GM12878 (cell line): ENCODE results near the gene SURF2. TPM values are rescaled to one million over a fixed set of nuclear protein-coding genes. Genes with fewer than 3 reads are reported as not detected.

Source experiments
- ATAC-seq: fragments of 200-7000 bp; cut with Tn5 transposase; 3 replicates; pipeline ENCODE4 v1.9.1; 2020; ENCODE audit warnings: mild to moderate bottlenecking, moderate library complexity
- BruUV-seq: library from RNA; stranded (reverse); fragments of 400-500 nt; replicated peaks from 2 replicates; lab custom pipeline; 2021; lab: Mats Ljungman, UMichigan
- CTCF ChIA-PET: fragments of 300-600 bp; sonication (Branson Sonifier 250); formaldehyde crosslinking; extraction: SDS; loops from one replicate; lab custom pipeline; 2021; ENCODE audit warnings: inconsistent platforms; lab: Yijun Ruan, JAX
- POLR2A ChIA-PET: fragments of 350-600 bp; formaldehyde crosslinking; extraction: SDS; loops from one replicate; lab custom pipeline; 2021; ENCODE audit warnings: inconsistent platforms; lab: Charles Lee
- RAD21 ChIA-PET: fragments of 300-600 bp; sonication (Branson Sonifier 250); formaldehyde crosslinking; loops from one replicate; lab custom pipeline; 2023; ENCODE audit warnings: antibody characterized with exemption; ENCODE audit not compliant: unreplicated experiment; lab: Charles Lee
- SMC1A ChIA-PET: fragments of 300-600 bp; sonication (Branson Sonifier 250); formaldehyde crosslinking; loops from one replicate; lab custom pipeline; 2023; ENCODE audit not compliant: unreplicated experiment, uncharacterized antibody; lab: Charles Lee
- DNase-seq: peaks from one replicate; pipeline ENCODE4 v3.0.0-alpha.2; 2011; ENCODE audit warnings: low read depth, low spot score
- FAIRE-seq: peaks from 3 replicates; lab custom pipeline; 2011; peaks lifted over from hg19 to GRCh38; lab: Jason Lieb, UNC
- H2AFZ ChIP-seq: 2 replicates; pipeline ENCODE4 v1.6.0; 2011; ENCODE audit warnings: low read depth, low read length, control low read depth; ENCODE audit not compliant: control insufficient read depth
- H3K27ac ChIP-seq: 2 replicates; pipeline ENCODE4 v1.5.1; 2011; ENCODE audit warnings: control low read depth; ENCODE audit not compliant: control insufficient read depth, insufficient read depth
- H3K27me3 ChIP-seq, 2 experiments: replicated peaks in 1 of 2; 2 replicates each; pipeline versions ENCODE4 v1.6.0 to v1.6.1; 2011; ENCODE audit warnings: low read length in 1 of 2; ENCODE audit not compliant: control insufficient read depth in 2 of 2, insufficient read depth in 2 of 2
- H3K36me3 ChIP-seq, 2 experiments: 2 replicates each; pipeline ENCODE4 v1.5.1; 2011; ENCODE audit warnings: low read length in 1 of 2; ENCODE audit not compliant: control insufficient read depth in 2 of 2, insufficient read depth in 2 of 2
- H3K4me1 ChIP-seq: 2 replicates; pipeline ENCODE4 v1.6.1; 2011; ENCODE audit warnings: mild to moderate bottlenecking, low read length, moderate library complexity, mixed read lengths; ENCODE audit not compliant: control insufficient read depth, insufficient read depth
- H3K4me2 ChIP-seq: 2 replicates; pipeline ENCODE4 v1.6.0; 2011; ENCODE audit warnings: control low read depth; ENCODE audit not compliant: control insufficient read depth, insufficient read depth
- H3K4me3 ChIP-seq: fragments of 200-600 bp; sonication (generic); 2 replicates; pipeline ENCODE4 v1.5.1; 2016
- H3K79me2 ChIP-seq: 2 replicates; pipeline ENCODE4 v1.6.0; 2011; ENCODE audit warnings: low read length; ENCODE audit not compliant: control insufficient read depth, insufficient read depth
- H3K9ac ChIP-seq: 2 replicates; pipeline ENCODE4 v1.8.0; 2011; ENCODE audit warnings: low read length, control low read depth, mixed read lengths; ENCODE audit not compliant: control insufficient read depth, insufficient read depth
- H3K9me3 ChIP-seq: replicated peaks from 3 replicates; pipeline ENCODE4 v1.5.1; 2011; ENCODE audit warnings: mild to moderate bottlenecking, low read length; ENCODE audit not compliant: control insufficient read depth, insufficient read depth
- H4K20me1 ChIP-seq: 2 replicates; pipeline ENCODE4 v1.6.0; 2011; ENCODE audit not compliant: control insufficient read depth, insufficient read depth
- CTCF ChIP-seq, 3 experiments: IDR thresholded peaks in 2 of 3; conservative IDR thresholded peaks in 1 of 3; 2 replicates each; pipeline ENCODE4 v1.5.1; 2011; ENCODE audit warnings: low read depth in 3 of 3, low read length in 3 of 3, mild to moderate bottlenecking in 3 of 3, control low read depth in 2 of 3, moderate library complexity in 2 of 3, inconsistent platforms in 1 of 3, mixed read lengths in 1 of 3; ENCODE audit not compliant: control insufficient read depth in 2 of 3, insufficient read depth in 1 of 3; ENCODE audit errors: extremely low read depth in 1 of 3
- MTA2 ChIP-seq: fragments of 450-650 bp; IDR thresholded peaks from 2 replicates; pipeline ENCODE4 v1.6.1; 2016; ENCODE audit warnings: low read depth, mild to moderate bottlenecking, moderate library complexity
- NRF1 ChIP-seq: conservative IDR thresholded peaks from 2 replicates; pipeline ENCODE4 v1.6.1; 2011; ENCODE audit warnings: mild to moderate bottlenecking, low read depth, low read length, improper control_type of control experiment
- POLR2AphosphoS5 ChIP-seq: IDR thresholded peaks from 2 replicates; pipeline ENCODE4 v1.6.1; 2011; ENCODE audit warnings: mild to moderate bottlenecking, low read length, inconsistent platforms
- RAD21 ChIP-seq: IDR thresholded peaks from 2 replicates; pipeline ENCODE4 v1.6.1; 2011; ENCODE audit warnings: mild to moderate bottlenecking, low read depth, low read length, moderate library complexity; ENCODE audit not compliant: insufficient read depth
- RUNX3 ChIP-seq: IDR thresholded peaks from 2 replicates; pipeline ENCODE4 v1.6.1; 2012; ENCODE audit warnings: low read length, inconsistent platforms
- WGBS: methylation state at CpG from one replicate; pipeline ENCODE4 v1.1.6; 2016; ENCODE audit warnings: low lambda C conversion rate; ENCODE audit not compliant: insufficient replicate concordance, insufficient coverage; ENCODE audit errors: missing lambda C conversion rate; 5-methylcytosine and 5-hydroxymethylcytosine counted together
- in situ Hi-C: fragments of 300-500 bp; cut with MboI; formaldehyde crosslinking; loops from 9 replicates; pipeline ENCODE4 v1.14.3; 2018; ENCODE audit warnings: mixed read lengths
- intact Hi-C: fragments of 100-400 bp; cut with micrococcal nuclease; formaldehyde crosslinking; loops from one replicate; pipeline ENCODE4 v1.14.2; 2022; ENCODE audit not compliant: unreplicated experiment
- polyA plus RNA-seq, 11 experiments: library from polyadenylated mRNA; depleted of rRNA in 4 of 11; unstranded in 6 of 11; stranded (reverse) in 5 of 11; fragments of >200 nt; fragmentation: Nextera tagmentation in 4 of 11; fragmentation: Illumina TruSeq in 1 of 11; extraction: Ambion mirVana in 4 of 11; extraction: Trizol in 1 of 11; gene quantifications; 1 replicate in 1 of 11; 2 replicates in 10 of 11; pipeline versions ENCODE4 v1.2.1 to v1.2.3, GENCODE V29; 2011 to 2016; ENCODE audit warnings: inconsistent platforms in 2 of 11, missing spikeins in 2 of 11, low read depth in 1 of 11
- total RNA-seq, 4 experiments: library from RNA; depleted of rRNA in 3 of 4; stranded (reverse); fragments of >200 nt in 3 of 4; fragmentation: Illumina TruSeq in 1 of 4; extraction: Trizol in 1 of 4; gene quantifications; 2 replicates each; pipeline versions ENCODE4 v1.2.1 to v1.2.3, GENCODE V29; 2013 to 2021

Gene SURF2
- total and polyA plus RNA-seq, 10 of the 15 experiments (the other 5 are each of a cell fraction or from before 2014, with no cell fraction given), result 4.0 to 41.7 (median 20.8) TPM

- H4K20me1 ChIP-seq, result peaks cover 32% of the 10 kb centered on the region
- no peaks in the 10 kb centered on the region for H3K27me3 ChIP-seq
- peak overlapping the region; percentile 21 for H3K4me3 ChIP-seq
- POLR2A ChIA-PET, result interaction anchor here (0.6 to 2.8 kb wide), 7 partner anchors 12 to 185 kb away, joined by 3 to 13 read pairs (median 4); partner anchors contain the start of genes MED22, RPL7A, SURF1 and SURF2
- H3K9me3 ChIP-seq, result no peaks in the 10 kb centered on the region
- H3K79me2 ChIP-seq, result peaks cover 88% of the 10 kb centered on the region
- WGBS, result 27% methylated on average over 12 of the region's 12 CpGs
- TF ChIP-seq RUNX3 (peak; percentile 71), POLR2AphosphoS5 (peak; percentile 37; the same call in 1 of the 2 replicates), NRF1 (no peak), MTA2 (no peak), CTCF (IDR thresholded peaks at IDR 0.05 in 2 of 3, conservative IDR thresholded peaks at IDR 0.05 in 1 of 3; ENCODE audit: control insufficient read depth in 2 of 3, extremely low read depth in 1 of 3, insufficient read depth in 1 of 3, low read depth in 3 of 3, low read length in 3 of 3) (peak in 1 of 3 experiments; percentile 27; a peak in 2 of 6 replicates), RAD21 (peak; percentile 39)
- no peak for DNase-seq
- peaks cover 19 to 22% of the 10 kb centered on the region in 2 experiments; a peak in 3 of 4 replicates for H3K36me3 ChIP-seq
- SMC1A ChIA-PET, result interaction anchor here (1.1 to 1.2 kb wide), 2 partner anchors 23 to 184 kb away, joined by 3 read pairs; partner anchors contain the start of genes MED22 and RPL7A
- H2AFZ ChIP-seq, result no peak overlapping the region
- H3K4me2 ChIP-seq, result peak overlapping the region; percentile 80
- intact Hi-C loops, result loop anchor here (5.0 kb wide), 1 partner anchor 34 kb away; the partner anchor contains the start of gene SURF6
- BruUV-seq, result no TSS peak
- H3K27ac ChIP-seq, result peak overlapping the region; percentile 60
- in situ Hi-C loops, result no loop called here
- RAD21 ChIA-PET, result interaction anchor here (0.8 to 1.1 kb wide), 2 partner anchors 36 to 185 kb away, joined by 3 to 4 read pairs; no protein-coding TSS in a partner anchor
- no peak for ATAC-seq
- FAIRE-seq, result no peak
- CTCF ChIA-PET, result interaction anchor here (0.6 to 3.9 kb wide), 7 partner anchors 8 to 227 kb away, joined by 3 to 16 read pairs (median 3); partner anchors contain the start of genes SURF1 and SURF2
- peaks cover 22% of the 10 kb centered on the region for H3K4me1 ChIP-seq
- H3K9ac ChIP-seq, result peak overlapping the region; percentile 33; the same call in 1 of the 2 replicates
Measured at GRCh38 chr9:133371261-133371711, 14.9 kb downstream of the SURF2 start.
